GM12891 (cell line): ENCODE data around the gene MTHFR.

ENCODE experiments used
- PAX5 ChIP-seq: IDR thresholded peaks from 2 replicates; pipeline ENCODE4 v1.6.1; 2011; ENCODE audit warnings: low read length, moderate library complexity, mild to moderate bottlenecking; ENCODE audit not compliant: insufficient read depth, severe bottlenecking
- POLR2A ChIP-seq: IDR thresholded peaks from 2 replicates; pipeline ENCODE4 v1.6.1; 2011; ENCODE audit warnings: low read depth, low read length, control low read depth
- POLR2AphosphoS5 ChIP-seq: IDR thresholded peaks from 2 replicates; pipeline ENCODE4 v1.6.1; 2011; ENCODE audit warnings: low read depth, low read length, control low read depth
- POU2F2 ChIP-seq: IDR thresholded peaks from 2 replicates; pipeline ENCODE4 v1.6.1; 2011; ENCODE audit warnings: low read depth, mild to moderate bottlenecking, control low read depth, low read length, moderate library complexity
- SPI1 ChIP-seq: IDR thresholded peaks from 2 replicates; pipeline ENCODE4 v1.6.1; 2011; ENCODE audit warnings: low read depth, low read length, control low read depth
- TAF1 ChIP-seq: IDR thresholded peaks from 2 replicates; pipeline ENCODE4 v1.6.1; 2011; ENCODE audit warnings: low read depth, low read length, control low read depth

GRCh38 chr1:11806307-11806936 is 658 bp upstream of the MTHFR start:
- TF ChIP-seq POLR2AphosphoS5 = no peak
- TF ChIP-seq TAF1 = no peak
- no peak for TF ChIP-seq POLR2A
- no peak for TF ChIP-seq SPI1
- no peak for TF ChIP-seq POU2F2
- no peak for TF ChIP-seq PAX5
